ENCODE data around the gene ATP9A. TPM values are rescaled to one million over a fixed set of nuclear protein-coding genes. Genes with fewer than 3 reads are reported as not detected.

The ATP9A gene
- total and polyA plus RNA-seq, 2 donors (not counting 3 experiments of a cell fraction or from before 2014, with no cell fraction given): 20.9 to 41.5 TPM

DNA sequence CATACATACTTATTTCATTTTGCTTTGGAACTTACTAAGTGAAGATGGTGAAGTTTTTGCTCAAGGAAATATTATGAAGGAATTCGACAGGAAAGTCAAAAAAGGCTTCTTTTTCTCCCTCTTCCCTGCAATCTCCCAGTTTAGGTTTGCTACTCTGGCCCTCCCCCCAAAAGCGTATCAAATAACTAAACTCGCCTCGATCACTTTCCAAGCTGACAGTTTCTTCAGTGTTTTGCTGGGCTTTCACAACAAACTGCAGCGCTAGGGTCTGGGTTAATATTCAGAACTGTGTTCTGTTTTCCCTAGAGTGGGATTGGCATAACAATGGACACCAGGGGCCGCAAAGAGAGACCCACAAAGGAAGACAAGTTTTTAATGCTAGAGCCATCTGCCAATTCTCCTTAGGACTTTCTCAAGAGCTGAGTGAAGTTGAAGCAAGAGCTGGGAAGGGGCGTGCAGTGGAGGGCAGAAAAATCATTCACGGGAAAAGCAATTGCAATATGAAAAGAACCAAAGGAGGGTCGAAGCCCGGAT lies 57.8 kb downstream of the ATP9A start:
- FAIRE-seq: no peak
- no peak overlapping the region for H3K27ac ChIP-seq (ENCODE audit: insufficient read depth, low read depth, low read length)
- H3K27me3 ChIP-seq (ENCODE audit: control insufficient read depth in 2 of 2, insufficient read depth in 2 of 2, low read length in 2 of 2): no peaks in the 10 kb centered on the region
- H3K4me2 ChIP-seq (ENCODE audit: insufficient read depth, low read length): no peak overlapping the region
- no peaks in the 10 kb centered on the region for H3K9me3 ChIP-seq (replicated peaks; ENCODE audit: control insufficient read depth, insufficient read depth, low read length)
- dilution Hi-C loops (cut with MboI; ENCODE audit: extremely low pct_ligation_motif_present, low sequenced_read_pairs): no loop called here
- ChIA-PET CTCF (no interaction called here), POLR2A (no interaction called here)
- no peak overlapping the region for H3K4me3 ChIP-seq (replicated peaks in 1 of 3; ENCODE audit: insufficient read depth in 1 of 3, low read depth in 1 of 3, low read length in 3 of 3)
- H3K9ac ChIP-seq (replicated peaks; ENCODE audit: extremely low read depth, insufficient read depth, low read length): no peak overlapping the region
- no TSS peak for BruUV-seq (replicated peaks)
- no peak for DNase-seq (ENCODE audit: low read depth, low spot score)
- intact Hi-C loops (cut with micrococcal nuclease): no loop called here
- peaks cover 0 to 6% of the 10 kb centered on the region in 2 experiments for H3K36me3 ChIP-seq (ENCODE audit: control insufficient read depth in 2 of 2, extremely low read depth in 1 of 2, insufficient read depth in 2 of 2, low read length in 2 of 2)
- H3K79me2 ChIP-seq (ENCODE audit: control insufficient read depth, insufficient read depth, low read length): no peaks in the 10 kb centered on the region
- H3K9me1 ChIP-seq (replicated peaks; ENCODE audit: control insufficient read depth, extremely low read depth, insufficient read depth, low read length): no peaks in the 10 kb centered on the region
- H3K4me1 ChIP-seq (ENCODE audit: control insufficient read depth, extremely low read depth, insufficient read depth, low read length): no peaks in the 10 kb centered on the region
- no peak overlapping the region for H2AFZ ChIP-seq (ENCODE audit: low read depth, low read length)
- no peak for TF ChIP-seq FOS (IDR thresholded peaks at IDR 0.05; ENCODE audit: borderline replicate concordance, insufficient read depth, low read length)
- no peak for TF ChIP-seq JUN (IDR thresholded peaks at IDR 0.05; ENCODE audit: borderline replicate concordance, insufficient read depth, insufficient read length, low read depth)
- no peak for TF ChIP-seq GATA2 (IDR thresholded peaks at IDR 0.05; ENCODE audit: insufficient read depth, insufficient read length, low read depth, low read length)
- no peak for TF ChIP-seq CTCF (IDR thresholded peaks at IDR 0.05; ENCODE audit: extremely low read depth in 1 of 2, insufficient read depth in 1 of 2, low read depth in 1 of 2, low read length in 2 of 2)
- no peak for TF ChIP-seq EZH2 (IDR thresholded peaks at IDR 0.05; ENCODE audit: borderline replicate concordance, low read depth, low read length, severe bottlenecking)
- TF ChIP-seq POLR2A (IDR thresholded peaks at IDR 0.05; ENCODE audit: low read depth, low read length): no peak
- TF ChIP-seq, protein P1, sequence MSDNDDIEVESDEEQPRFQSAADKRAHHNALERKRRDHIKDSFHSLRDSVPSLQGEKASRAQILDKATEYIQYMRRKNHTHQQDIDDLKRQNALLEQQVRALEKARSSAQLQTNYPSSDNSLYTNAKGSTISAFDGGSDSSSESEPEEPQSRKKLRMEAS (IDR thresholded peaks at IDR 0.05; ENCODE audit: insufficient read depth, insufficient read length): no peak
- no peak for TF ChIP-seq POLR2AphosphoS5 (IDR thresholded peaks at IDR 0.05; ENCODE audit: insufficient read depth, low read depth, low read length)
- TF ChIP-seq MYC (IDR thresholded peaks at IDR 0.05; ENCODE audit: low read depth, low read length): no peak
- H4K20me1 ChIP-seq (replicated peaks; ENCODE audit: control insufficient read depth, extremely low read depth, insufficient read depth, low read length): peaks cover 2% of the 10 kb centered on the region
